ENCODE measurements around the gene COL18A1.

- TF ChIP-seq CTCF (IDR thresholded peaks at IDR 0.05) = no peak
- no peak for TF ChIP-seq EZH2 (IDR thresholded peaks at IDR 0.05; ENCODE audit: borderline replicate concordance, insufficient read depth, low read depth, low read length, poor library complexity, severe bottlenecking)
Observed at GRCh38 chr21:45510466-45510955, 105.5 kb downstream of the COL18A1 start.
